Kasumi-1 (cell line): ENCODE results near the gene DYNC1LI1.

ENCODE experiments used
- DNase-seq, 2 experiments: peaks; one replicate each; lab custom pipeline; 2025; lab: John Stamatoyannopoulos, UW

Gene DYNC1LI1

GRCh38 chr3:32492684-32493436 is 77.8 kb downstream of the DYNC1LI1 start:
- DNase-seq, result no peak

- no peak for DNase-seq
These were observed 82.1 kb downstream of the DYNC1LI1 start for GRCh38 chr3:32488474-32489008.

- no peak for DNase-seq
These were observed 82.7 kb downstream of the DYNC1LI1 start for GRCh38 chr3:32487781-32488473.

GRCh38 chr3:32484436-32484835 is 86.2 kb downstream of the DYNC1LI1 start:
- peak; percentile 40 to 70 for DNase-seq

GRCh38 chr3:32483772-32484171 is 86.9 kb downstream of the DYNC1LI1 start:
- no peak for DNase-seq

- no peak for DNase-seq
These were observed 88.0 kb downstream of the DYNC1LI1 start for GRCh38 chr3:32482693-32483092.

GRCh38 chr3:32481791-32482631 is 88.6 kb downstream of the DYNC1LI1 start:
- no peak for DNase-seq

- no peak for DNase-seq
These were observed 90.1 kb downstream of the DYNC1LI1 start for GRCh38 chr3:32480604-32481003.
